GM12874 (cell line): ENCODE measurements around the gene SMAD3.
A peak's percentile ranks its signal among the peaks of the same experiment; 100 is the strongest.

Source experiments
- CTCF ChIP-seq: IDR thresholded peaks from 2 replicates; pipeline ENCODE4 v1.5.1; 2011; ENCODE audit warnings: low read depth, mild to moderate bottlenecking, control low read depth, low read length, moderate library complexity; ENCODE audit not compliant: insufficient read depth

SMAD3 gene

GRCh38 chr15:67227431-67227830 is 162.0 kb downstream of the SMAD3 start:
- TF ChIP-seq CTCF, result no peak

GRCh38 chr15:67227846-67228245 is 162.4 kb downstream of the SMAD3 start:
- TF ChIP-seq CTCF, result no peak

- no peak for TF ChIP-seq CTCF
Observed at GRCh38 chr15:67228286-67228685, 162.9 kb downstream of the SMAD3 start.

GRCh38 chr15:67230504-67230903 is 165.1 kb downstream of the SMAD3 start:
- TF ChIP-seq CTCF, result no peak

- TF ChIP-seq CTCF, result no peak
Observed at GRCh38 chr15:67232591-67232990, 167.2 kb downstream of the SMAD3 start.

GRCh38 chr15:67240235-67241131 is 175.1 kb downstream of the SMAD3 start:
- TF ChIP-seq CTCF, result peak; percentile 16; the same call in 1 of the 2 replicates

- TF ChIP-seq CTCF, result no peak
Observed at GRCh38 chr15:67241132-67241855, 175.9 kb downstream of the SMAD3 start.
